NB4 (cell line): ENCODE results near the gene SERTAD4.
"Not testable (repeated sequence)": the region's sequence is repeated elsewhere in the genome, so short reads cannot be mapped to it uniquely, and the experiment has no call there.

ENCODE experiments used
- DNase-seq: peaks from one replicate; pipeline ENCODE4 v3.0.0; 2010; ENCODE audit warnings: low read depth
- H3K4me3 ChIP-seq: one replicate; pipeline ENCODE4 v1.5.1; 2011; ENCODE audit warnings: mild to moderate bottlenecking, low read depth, low read length, moderate library complexity
- MAX ChIP-seq: IDR thresholded peaks from 2 replicates; pipeline ENCODE4 v1.6.1; 2011; ENCODE audit warnings: low read depth, low read length
- MYC ChIP-seq: IDR thresholded peaks from 2 replicates; pipeline ENCODE4 v1.6.1; 2011; ENCODE audit warnings: low read depth, low read length
- POLR2A ChIP-seq: IDR thresholded peaks from 2 replicates; pipeline ENCODE4 v1.6.1; 2011; ENCODE audit warnings: mild to moderate bottlenecking; ENCODE audit not compliant: insufficient read length; ENCODE audit errors: extremely low read depth
- TF ChIP-seq, protein P1 (sequence below): IDR thresholded peaks from one replicate; pipeline ENCODE4 v1.5.1; 2012; ENCODE audit warnings: low read depth, low read length

Gene SERTAD4

DNA sequence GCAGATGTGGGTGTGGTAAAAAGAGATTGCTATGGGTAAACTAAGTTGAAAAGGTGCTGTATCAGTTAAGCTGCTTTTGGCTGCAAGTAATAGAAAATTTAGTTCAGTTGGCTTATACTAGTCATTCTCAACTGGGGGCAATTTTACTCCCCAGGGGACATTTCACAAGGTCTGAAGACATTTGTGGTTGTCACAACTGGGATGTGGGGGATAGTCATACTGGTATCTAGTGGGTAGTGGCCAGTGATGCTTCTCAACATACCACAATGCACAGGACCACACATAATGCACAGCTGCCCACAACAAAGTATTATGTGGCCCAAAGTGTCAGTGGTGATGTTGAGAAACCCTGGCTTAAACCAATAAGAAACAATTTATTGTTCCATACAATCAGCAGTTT lies 31.4 kb downstream of the SERTAD4 start:
- H3K4me3 ChIP-seq: no peak overlapping the region
- TF ChIP-seq MAX (no peak), POLR2A (no peak), MYC (no peak)
- TF ChIP-seq, protein P1, sequence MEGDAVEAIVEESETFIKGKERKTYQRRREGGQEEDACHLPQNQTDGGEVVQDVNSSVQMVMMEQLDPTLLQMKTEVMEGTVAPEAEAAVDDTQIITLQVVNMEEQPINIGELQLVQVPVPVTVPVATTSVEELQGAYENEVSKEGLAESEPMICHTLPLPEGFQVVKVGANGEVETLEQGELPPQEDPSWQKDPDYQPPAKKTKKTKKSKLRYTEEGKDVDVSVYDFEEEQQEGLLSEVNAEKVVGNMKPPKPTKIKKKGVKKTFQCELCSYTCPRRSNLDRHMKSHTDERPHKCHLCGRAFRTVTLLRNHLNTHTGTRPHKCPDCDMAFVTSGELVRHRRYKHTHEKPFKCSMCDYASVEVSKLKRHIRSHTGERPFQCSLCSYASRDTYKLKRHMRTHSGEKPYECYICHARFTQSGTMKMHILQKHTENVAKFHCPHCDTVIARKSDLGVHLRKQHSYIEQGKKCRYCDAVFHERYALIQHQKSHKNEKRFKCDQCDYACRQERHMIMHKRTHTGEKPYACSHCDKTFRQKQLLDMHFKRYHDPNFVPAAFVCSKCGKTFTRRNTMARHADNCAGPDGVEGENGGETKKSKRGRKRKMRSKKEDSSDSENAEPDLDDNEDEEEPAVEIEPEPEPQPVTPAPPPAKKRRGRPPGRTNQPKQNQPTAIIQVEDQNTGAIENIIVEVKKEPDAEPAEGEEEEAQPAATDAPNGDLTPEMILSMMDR: no peak
- DNase-seq: peak; percentile 10

DNA sequence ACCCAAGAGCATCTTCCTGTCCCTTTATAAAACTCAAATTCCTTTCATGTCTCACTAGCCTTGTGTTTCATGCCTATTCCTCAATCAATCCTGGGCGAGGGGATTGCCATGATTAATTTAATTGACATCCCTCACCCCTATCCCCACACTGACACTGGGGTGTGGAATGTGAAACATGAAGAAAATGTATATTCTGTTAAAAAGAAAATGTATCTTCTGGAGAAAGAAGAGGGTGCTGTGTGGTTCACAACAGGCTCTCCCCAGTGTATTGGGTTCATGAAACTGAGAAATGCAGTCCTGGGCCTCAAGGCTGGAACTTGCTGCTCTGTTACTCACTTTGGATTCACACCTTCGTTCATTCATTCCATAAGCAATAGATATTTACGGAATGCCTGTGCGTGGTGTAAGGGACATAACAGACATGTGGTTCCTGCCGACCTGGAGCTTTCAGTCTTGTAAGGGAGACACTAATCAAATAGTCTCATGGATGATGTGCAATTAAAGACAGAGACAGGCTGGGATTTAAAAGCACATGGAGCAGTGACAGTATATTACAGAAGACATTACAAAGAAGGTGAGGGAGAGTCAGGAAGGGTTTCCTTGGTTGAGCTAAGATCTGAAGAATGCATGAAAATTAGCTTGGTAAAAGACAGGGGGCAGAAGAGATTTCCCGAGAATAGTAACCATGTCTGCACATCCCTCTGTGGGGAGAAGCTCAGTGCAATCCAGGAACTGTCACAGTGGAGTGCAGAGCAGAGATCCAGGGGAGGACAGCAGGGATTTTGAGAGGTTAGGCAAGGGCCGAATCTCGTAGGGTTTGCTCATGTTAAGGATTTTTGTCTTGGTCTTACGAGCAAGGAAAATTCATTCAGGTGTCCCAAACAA lies 32.1 kb downstream of the SERTAD4 start:
- H3K4me3 ChIP-seq: no peak overlapping the region
- no peak for TF ChIP-seq POLR2A
- TF ChIP-seq, protein P1: no peak
- no peak for TF ChIP-seq MYC
- no peak for TF ChIP-seq MAX
- DNase-seq: no peak

- H3K4me3 ChIP-seq, DNase-seq: not testable (repeated sequence)
Measured at GRCh38 chr1:210265392-210265955, 32.9 kb downstream of the SERTAD4 start.

GRCh38 chr1:210269981-210270380 lies 37.4 kb downstream of the SERTAD4 start:
- no peak for DNase-seq
- TF ChIP-seq MYC: no peak
- no peak for TF ChIP-seq POLR2A
- TF ChIP-seq, protein P1: no peak
- no peak for TF ChIP-seq MAX
- no peak overlapping the region for H3K4me3 ChIP-seq

GRCh38 chr1:210272666-210273065 lies 40.1 kb downstream of the SERTAD4 start:
- no peak overlapping the region for H3K4me3 ChIP-seq
- TF ChIP-seq MAX: no peak
- TF ChIP-seq POLR2A: no peak
- no peak for TF ChIP-seq MYC
- DNase-seq: no peak

DNA sequence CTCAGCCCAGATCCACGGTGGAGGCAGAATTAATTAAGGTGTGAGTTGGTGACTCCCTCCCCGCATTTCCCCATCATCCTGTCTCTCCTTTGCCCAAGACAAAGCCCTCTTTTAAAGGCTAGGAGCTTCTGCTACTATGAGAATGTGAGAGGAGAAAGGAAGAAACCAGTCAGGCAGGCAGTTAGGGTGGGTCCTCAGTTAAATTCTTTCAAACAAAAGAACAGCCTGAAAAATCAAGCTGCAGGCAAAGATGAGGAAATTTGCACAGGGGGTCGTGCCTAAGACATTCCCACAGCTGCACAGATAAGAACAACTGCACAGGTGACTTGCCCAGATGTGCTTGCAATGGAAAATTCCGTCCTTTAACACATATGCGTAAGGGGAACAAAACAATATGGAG lies 47.6 kb downstream of the SERTAD4 start:
- H3K4me3 ChIP-seq: no peak overlapping the region
- DNase-seq: no peak
- TF ChIP-seq POLR2A (no peak), MYC (no peak), MAX (no peak)
- TF ChIP-seq, protein P1: no peak
